Right lobe of liver (tissue), 4 donors: ENCODE data around the gene DNMT3L.
"Not testable (repeated sequence)": the region's sequence is repeated elsewhere in the genome, so short reads cannot be mapped to it uniquely, and the experiment has no call there.

Source experiments
- POLR2A ChIP-seq: fragments of 450-650 bp; IDR thresholded peaks from one replicate; pipeline ENCODE4 v1.6.1; 2017; ENCODE audit warnings: antibody characterized with exemption, mild to moderate bottlenecking
- TF ChIP-seq, protein P1 (sequence below), 4 donors: fragments of 200-600 bp in 3 of 4; fragments of 450-650 bp in 1 of 4; IDR thresholded peaks; one replicate each; pipeline versions ENCODE4 v1.5.1 to v1.8.0; 2016 to 2022; ENCODE audit warnings: antibody characterized with exemption in 4 of 4, mild to moderate bottlenecking in 2 of 4
- donor health status: DM: no; HTN: no; CAD: no.
- donor health status: DM: no; HTN: no; CAD: no.
- donor health status: DM: no; HTN: yes; CAD: no.

DNA sequence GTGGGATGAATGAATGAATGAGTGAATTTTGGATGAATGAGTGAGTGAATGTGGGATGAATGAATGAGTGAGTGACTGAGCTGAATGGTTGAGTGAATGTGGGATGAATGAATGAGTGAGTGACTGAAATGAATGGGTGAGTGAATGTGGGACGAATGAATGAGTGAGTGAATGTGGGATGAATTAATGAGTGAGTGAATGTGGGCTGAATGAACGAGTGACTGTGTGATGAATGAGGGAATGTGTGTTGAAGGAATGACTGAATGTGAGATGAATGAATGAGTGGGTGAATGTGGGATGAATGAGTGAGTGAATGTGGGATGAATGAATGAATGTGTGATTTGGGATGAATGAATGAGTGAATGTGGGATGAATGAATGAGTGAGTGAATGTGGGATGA is 49.7 kb downstream of the DNMT3L start:
- not testable (repeated sequence) for TF ChIP-seq POLR2A
- TF ChIP-seq, protein P1, sequence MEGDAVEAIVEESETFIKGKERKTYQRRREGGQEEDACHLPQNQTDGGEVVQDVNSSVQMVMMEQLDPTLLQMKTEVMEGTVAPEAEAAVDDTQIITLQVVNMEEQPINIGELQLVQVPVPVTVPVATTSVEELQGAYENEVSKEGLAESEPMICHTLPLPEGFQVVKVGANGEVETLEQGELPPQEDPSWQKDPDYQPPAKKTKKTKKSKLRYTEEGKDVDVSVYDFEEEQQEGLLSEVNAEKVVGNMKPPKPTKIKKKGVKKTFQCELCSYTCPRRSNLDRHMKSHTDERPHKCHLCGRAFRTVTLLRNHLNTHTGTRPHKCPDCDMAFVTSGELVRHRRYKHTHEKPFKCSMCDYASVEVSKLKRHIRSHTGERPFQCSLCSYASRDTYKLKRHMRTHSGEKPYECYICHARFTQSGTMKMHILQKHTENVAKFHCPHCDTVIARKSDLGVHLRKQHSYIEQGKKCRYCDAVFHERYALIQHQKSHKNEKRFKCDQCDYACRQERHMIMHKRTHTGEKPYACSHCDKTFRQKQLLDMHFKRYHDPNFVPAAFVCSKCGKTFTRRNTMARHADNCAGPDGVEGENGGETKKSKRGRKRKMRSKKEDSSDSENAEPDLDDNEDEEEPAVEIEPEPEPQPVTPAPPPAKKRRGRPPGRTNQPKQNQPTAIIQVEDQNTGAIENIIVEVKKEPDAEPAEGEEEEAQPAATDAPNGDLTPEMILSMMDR (IDR thresholded peaks at IDR 0.05), result not testable (repeated sequence)
